Right renal pelvis (tissue), 4 donors: ENCODE results near the gene COA1. TPM values are rescaled to one million over a fixed set of nuclear protein-coding genes. Genes with fewer than 3 reads are reported as not detected.
A peak's percentile ranks its signal among the peaks of the same experiment; 100 is the strongest.
"Not testable (repeated sequence)": the region's sequence is repeated elsewhere in the genome, so short reads cannot be mapped to it uniquely, and the experiment has no call there.

Experiments used
- DNase-seq, 4 donors: peaks; one replicate each; pipeline ENCODE4 v3.0.0-alpha.2; 2013; ENCODE audit warnings: low read depth in 4 of 4, low spot score in 3 of 4, missing footprints in 1 of 4
- polyA plus RNA-seq, 4 donors: library from polyadenylated mRNA; unstranded; fragments of 120-200 nt; gene quantifications; one replicate each; pipeline ENCODE4 v1.2.1, GENCODE V29; 2013; ENCODE audit not compliant: insufficient read length in 4 of 4

Gene COA1, protein sequence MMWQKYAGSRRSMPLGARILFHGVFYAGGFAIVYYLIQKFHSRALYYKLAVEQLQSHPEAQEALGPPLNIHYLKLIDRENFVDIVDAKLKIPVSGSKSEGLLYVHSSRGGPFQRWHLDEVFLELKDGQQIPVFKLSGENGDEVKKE
- polyA plus RNA-seq: 10 to 100 TPM; 64.0 to 73.5 (median 69.8) TPM

DNA sequence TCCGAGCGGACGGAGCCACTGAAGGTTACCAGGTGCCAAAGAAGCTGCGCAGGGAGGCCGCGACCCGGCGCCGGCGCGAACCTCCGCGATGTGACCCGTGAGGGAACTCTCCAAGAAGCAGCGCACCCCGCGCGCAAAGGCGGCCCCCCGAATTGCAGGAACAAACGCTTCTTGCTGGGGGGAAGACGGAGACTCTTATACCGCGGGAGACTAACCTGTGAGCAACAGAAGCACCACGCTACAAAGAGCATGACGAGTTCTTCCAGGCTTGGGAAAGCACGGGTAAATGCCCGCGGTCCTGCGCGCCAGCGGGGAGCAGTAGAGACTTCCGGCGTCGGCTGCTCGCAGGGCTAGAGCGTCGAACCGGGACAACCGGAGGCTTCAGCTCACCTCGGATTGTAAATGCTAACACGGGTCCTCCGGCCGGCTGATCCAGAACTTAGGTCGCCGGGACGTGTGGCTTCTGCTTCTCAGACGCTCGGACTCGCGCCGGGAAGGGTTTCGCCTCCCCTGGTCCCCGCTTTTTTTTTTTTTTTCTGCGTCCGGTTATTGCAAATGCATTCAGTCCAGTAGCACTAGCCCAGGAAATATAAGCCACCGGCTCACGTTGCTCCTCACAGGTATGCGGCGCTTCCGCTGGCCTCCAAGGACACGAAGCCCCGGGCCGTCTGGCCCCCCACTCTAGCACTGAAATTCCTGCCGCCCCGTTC lies at the start of gene COA1:
Gene COA1 (minus strand): TSS at position 310 of the 710 bp plus-strand sequence. CDS start 80,909 bp downstream, outside the sequence.
- DNase-seq: peak; percentile 80 to 86 (median 81)

GRCh38 chr7:43778293-43779044 lies 49.1 kb upstream of the COA1 start:
- not testable (repeated sequence) for DNase-seq

- DNase-seq: not testable (repeated sequence)
Measured at GRCh38 chr7:43775255-43775654, 45.9 kb upstream of the COA1 start.

- DNase-seq: not testable (repeated sequence)
Measured at GRCh38 chr7:43773268-43773667, 43.9 kb upstream of the COA1 start.

DNA sequence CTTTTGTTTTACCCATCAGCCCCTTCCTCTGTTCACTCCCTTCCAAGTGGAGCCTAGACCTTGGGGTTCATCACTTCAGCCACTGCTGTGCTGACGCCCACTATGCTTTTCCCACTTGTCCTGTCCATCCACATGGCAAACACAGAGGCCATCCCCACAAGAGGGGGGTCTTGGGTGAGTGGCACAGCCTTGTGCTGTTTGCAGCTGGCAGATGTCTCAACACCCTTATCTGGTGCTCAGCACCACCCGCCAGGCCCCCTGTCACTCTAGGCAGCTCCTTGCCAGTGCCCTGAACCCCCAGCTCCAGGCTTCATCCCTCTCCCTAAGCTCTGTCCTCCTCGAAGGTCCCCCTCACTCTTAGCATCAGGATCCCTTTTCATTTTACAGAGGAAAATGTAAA lies 42.2 kb upstream of the COA1 start:
- no peak for DNase-seq

- no peak for DNase-seq
Measured at GRCh38 chr7:43771128-43771527, 41.8 kb upstream of the COA1 start.

DNA sequence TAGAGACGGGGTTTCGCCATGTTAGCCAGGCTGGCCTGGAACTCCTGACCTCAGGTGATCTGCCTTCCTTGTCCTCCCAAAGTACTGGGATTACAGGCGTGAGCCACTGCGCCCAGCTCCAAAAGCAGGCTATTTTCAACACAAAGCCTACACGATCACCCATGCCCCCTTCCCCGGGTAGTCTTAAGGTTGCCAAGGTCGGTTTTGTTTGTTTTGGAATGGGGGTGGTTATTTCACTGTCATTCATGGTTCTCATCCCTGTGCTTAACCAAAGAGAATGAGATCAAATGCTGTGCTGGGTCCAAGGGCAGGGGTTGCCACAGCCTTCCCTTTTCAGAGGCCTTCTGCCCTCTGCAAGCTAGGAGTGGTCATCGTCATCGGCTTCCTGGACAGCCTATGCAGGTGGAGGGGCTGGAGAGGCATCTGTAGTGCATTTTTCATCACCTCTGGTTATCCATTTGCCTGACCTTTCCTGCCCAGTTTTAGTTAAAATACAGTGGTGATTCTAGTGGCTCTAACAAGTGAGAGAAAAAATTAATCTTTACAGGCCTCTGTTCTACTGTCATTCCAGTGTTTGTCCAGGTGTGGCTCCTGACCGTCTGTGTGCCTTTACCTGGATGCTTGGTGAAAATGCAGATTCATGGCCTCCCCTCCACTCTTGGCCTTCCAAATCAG lies 40.6 kb upstream of the COA1 start:
- DNase-seq: no peak

- DNase-seq: no peak
Measured at GRCh38 chr7:43769281-43769680, 40.0 kb upstream of the COA1 start.

DNA sequence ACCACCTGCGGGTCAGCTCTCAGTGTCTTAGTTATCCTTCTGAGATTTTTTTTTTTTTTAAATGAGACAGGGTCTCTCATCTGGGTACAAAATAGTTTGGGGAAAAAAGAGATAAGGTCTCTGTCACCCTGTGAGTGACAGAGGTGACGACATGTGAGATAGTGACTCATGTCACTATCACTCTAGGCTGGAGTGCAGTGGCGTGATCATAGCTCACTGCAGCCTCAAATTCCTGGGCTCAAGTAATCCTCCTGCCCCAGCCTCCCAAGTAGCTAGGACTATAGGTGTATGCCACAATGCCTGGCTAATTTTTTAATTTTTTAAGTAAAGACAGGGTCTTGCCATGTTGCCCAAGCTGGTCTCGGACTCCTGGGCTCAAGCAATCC lies 39.6 kb upstream of the COA1 start:
- no peak for DNase-seq

- DNase-seq: no peak
Measured at GRCh38 chr7:43768201-43768886, 39.0 kb upstream of the COA1 start.

GRCh38 chr7:43767311-43767710 lies 38.0 kb upstream of the COA1 start:
- DNase-seq: no peak

DNA sequence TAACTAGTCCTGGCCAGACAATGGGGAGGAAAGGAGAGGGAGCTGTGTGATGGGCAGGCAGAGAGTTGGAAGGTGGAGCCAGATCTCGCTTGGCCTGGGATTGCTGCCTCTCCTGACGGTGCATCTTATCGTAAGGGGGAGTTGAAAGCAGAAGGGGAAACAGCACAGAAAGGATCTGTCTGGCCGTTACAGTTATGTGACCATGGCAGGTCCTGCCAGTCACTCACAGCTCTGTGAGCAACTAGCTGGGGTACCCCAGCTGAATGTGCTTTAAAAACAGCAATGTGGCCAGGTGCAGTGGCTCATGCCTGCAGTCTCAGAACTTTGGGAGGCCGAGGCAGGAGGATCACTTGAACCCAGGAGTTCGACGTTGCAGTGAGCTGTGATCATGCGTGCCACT lies 37.2 kb upstream of the COA1 start:
- DNase-seq: no peak

DNA sequence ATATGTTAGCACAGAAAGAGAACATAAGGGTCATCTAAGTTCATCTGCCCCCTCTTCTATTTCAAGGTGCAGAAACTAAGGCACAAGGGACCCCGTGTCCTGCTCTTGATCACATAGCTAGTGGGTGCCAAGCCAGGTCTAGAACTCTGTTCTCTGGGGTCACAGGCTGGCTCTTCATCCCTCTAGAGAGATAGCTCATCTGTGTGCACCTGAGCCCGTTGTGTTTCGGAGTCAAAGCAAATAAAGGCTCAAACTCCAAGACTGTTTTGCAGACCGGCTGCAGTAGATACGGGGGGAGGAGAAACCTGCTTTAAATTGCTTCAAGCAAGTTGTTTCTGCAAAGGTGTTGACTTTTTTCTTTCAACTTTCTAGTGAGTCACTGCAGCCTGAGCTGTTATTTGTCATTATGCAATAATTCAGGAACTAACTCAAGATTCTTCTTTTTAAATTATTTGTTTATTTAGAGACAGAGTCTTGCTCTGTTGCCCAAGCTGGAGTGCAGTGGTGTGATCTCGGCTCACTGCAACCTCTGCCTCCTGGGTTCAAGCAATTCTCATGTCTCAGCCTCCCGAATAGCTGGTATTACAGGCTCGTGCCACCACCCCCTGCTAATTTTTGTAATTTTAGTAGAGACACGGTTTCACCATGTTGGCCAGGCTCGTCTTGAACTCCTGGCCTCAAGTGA lies 35.6 kb upstream of the COA1 start:
- no peak for DNase-seq

- no peak for DNase-seq
Measured at GRCh38 chr7:43764039-43764761, 34.9 kb upstream of the COA1 start.

DNA sequence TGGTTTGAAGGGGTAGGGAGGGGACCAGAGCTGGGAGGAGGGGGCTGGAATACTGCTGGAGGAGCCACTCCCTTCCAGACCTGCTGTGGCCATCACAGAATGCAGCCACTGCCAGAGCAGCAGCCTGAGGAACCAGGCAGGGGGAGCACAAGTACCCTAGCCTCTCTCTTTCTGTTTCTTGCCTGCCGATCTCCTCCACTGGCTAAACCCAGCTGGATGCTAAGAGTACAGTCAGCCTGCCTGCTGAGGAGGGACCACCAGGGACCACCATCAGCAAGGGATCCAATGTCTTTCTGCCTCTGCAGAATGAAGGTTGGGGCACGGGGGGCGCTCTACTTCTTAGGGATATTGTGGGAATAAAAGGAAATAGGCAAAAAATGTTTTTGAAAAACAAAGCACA lies 33.9 kb upstream of the COA1 start:
- no peak for DNase-seq

GRCh38 chr7:43761938-43762692 lies 32.8 kb upstream of the COA1 start:
- DNase-seq: no peak

DNA sequence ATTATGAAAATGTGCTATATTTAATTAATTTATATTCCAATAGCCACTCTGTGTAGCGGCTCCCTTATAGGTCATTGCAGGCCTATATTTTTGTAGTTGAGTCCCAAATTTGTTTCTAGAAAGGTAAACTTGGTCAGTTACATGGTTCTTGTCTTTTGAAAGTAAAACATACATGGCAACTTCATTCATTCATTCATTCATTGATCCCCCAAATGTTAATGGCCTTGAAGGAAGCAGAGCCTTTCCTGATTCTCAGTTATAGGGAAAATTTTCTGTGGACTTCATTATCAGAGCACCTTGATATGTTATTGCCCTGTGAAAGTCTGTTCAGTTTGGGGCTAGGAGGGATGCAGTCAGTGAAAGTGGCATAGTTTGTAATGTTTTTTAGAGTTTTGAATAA lies 32.1 kb upstream of the COA1 start:
- no peak for DNase-seq

DNA sequence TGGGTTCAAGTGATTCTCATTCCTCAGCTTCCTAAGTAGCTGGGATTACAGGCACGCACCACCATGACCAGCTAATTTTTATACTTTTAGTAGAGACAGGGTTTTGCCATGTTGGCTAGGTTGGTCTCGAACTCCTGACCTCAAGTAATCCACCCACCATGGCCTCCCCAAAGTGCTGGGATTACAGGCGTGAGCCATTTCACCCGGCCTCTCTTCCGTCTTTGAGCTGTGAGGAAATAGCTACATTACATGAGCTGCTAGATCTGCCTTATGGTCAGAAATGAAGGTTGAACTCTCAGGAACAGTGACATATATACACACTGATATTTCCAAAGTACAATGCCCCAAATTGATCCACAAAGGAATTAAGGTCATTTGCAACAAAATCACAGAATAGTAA lies 31.5 kb upstream of the COA1 start:
- DNase-seq: no peak
